Breast epithelium (tissue), 3 donors: ENCODE data around the gene FAXDC2.

ENCODE experiments used
- CTCF ChIP-seq, 3 donors: fragments of 450-650 bp; IDR thresholded peaks; one replicate each; pipeline ENCODE4 v1.5.1; 2016 to 2017; ENCODE audit warnings: antibody characterized with exemption in 3 of 3, mild to moderate bottlenecking in 3 of 3, moderate library complexity in 3 of 3
- POLR2A ChIP-seq: fragments of 450-650 bp; IDR thresholded peaks from one replicate; pipeline ENCODE4 v1.6.1; 2016; ENCODE audit warnings: antibody characterized with exemption, mild to moderate bottlenecking, moderate library complexity

- TF ChIP-seq POLR2A (no peak), CTCF (IDR thresholded peaks at IDR 0.05) (no peak)
Observed at GRCh38 chr5:154858972-154859871, 8.8 kb upstream of the FAXDC2 start.
